Neutrophil (primary cell): ENCODE measurements around the gene MOV10.

Experiments used
- H3K27ac ChIP-seq: fragments of 200-600 bp; sonication (generic); 2 replicates; pipeline ENCODE4 v1.5.1; 2016; ENCODE audit warnings: mild to moderate bottlenecking, moderate library complexity
- H3K27me3 ChIP-seq: fragments of 200-600 bp; sonication (generic); 2 replicates; pipeline ENCODE4 v1.6.0; 2016; ENCODE audit warnings: mild to moderate bottlenecking
- H3K36me3 ChIP-seq: fragments of 200-600 bp; sonication (generic); 2 replicates; pipeline ENCODE4 v1.5.1; 2017
- H3K4me1 ChIP-seq, 2 experiments: fragments of 200-600 bp in 1 of 2; sonication (generic) in 1 of 2; 1 replicate in 1 of 2; 2 replicates in 1 of 2; pipeline versions ENCODE4 v1.5.1 to v1.6.1; 2013 to 2016; ENCODE audit warnings: low read depth in 1 of 2, low read length in 1 of 2, mild to moderate bottlenecking in 1 of 2, moderate library complexity in 1 of 2; ENCODE audit not compliant: control insufficient read depth in 1 of 2, insufficient read depth in 1 of 2
- H3K4me3 ChIP-seq, 2 experiments: fragments of 200-600 bp in 1 of 2; sonication (generic) in 1 of 2; 1 replicate in 1 of 2; 2 replicates in 1 of 2; pipeline ENCODE4 v1.5.1; 2013 to 2016; ENCODE audit warnings: low read depth in 1 of 2, low read length in 1 of 2, mild to moderate bottlenecking in 1 of 2, moderate library complexity in 1 of 2
- H3K9me3 ChIP-seq: fragments of 200-600 bp; sonication (generic); 2 replicates; pipeline ENCODE4 v1.5.1; 2016
- CTCF ChIP-seq: fragments of 200-600 bp; sonication (generic); IDR thresholded peaks from 2 replicates; pipeline ENCODE4 v1.5.1; 2016; ENCODE audit warnings: antibody characterized with exemption

MOV10 gene

GRCh38 chr1:112702420-112703261 is 28.2 kb downstream of the MOV10 start:
- Histone ChIP-seq H3K36me3 (no peaks in the 10 kb centered on the region), H3K4me1 (peaks cover 4 to 9% of the 10 kb centered on the region in 2 experiments), H3K4me3 (no peak overlapping the region), H3K9me3 (no peaks in the 10 kb centered on the region), H3K27ac (no peak overlapping the region), H3K27me3 (peaks cover 57% of the 10 kb centered on the region)
- no peak for TF ChIP-seq CTCF

GRCh38 chr1:112703706-112704105 is 29.2 kb downstream of the MOV10 start:
- Histone ChIP-seq H3K4me1 (peaks cover 4 to 9% of the 10 kb centered on the region in 2 experiments), H3K36me3 (no peaks in the 10 kb centered on the region), H3K27ac (no peak overlapping the region), H3K9me3 (no peaks in the 10 kb centered on the region), H3K27me3 (peaks cover 67% of the 10 kb centered on the region), H3K4me3 (no peak overlapping the region)
- no peak for TF ChIP-seq CTCF

GRCh38 chr1:112704391-112704933 is 30.0 kb downstream of the MOV10 start:
- no peaks in the 10 kb centered on the region for H3K9me3 ChIP-seq
- H3K27me3 ChIP-seq, result peaks cover 75% of the 10 kb centered on the region
- no peak overlapping the region for H3K4me3 ChIP-seq
- no peak overlapping the region for H3K27ac ChIP-seq
- no peak for TF ChIP-seq CTCF
- H3K4me1 ChIP-seq, result peaks cover 4 to 9% of the 10 kb centered on the region in 2 experiments
- no peaks in the 10 kb centered on the region for H3K36me3 ChIP-seq

GRCh38 chr1:112704934-112705627 is 30.6 kb downstream of the MOV10 start:
- H3K9me3 ChIP-seq, result no peaks in the 10 kb centered on the region
- no peak overlapping the region for H3K27ac ChIP-seq
- H3K27me3 ChIP-seq, result peaks cover 81% of the 10 kb centered on the region
- no peak for TF ChIP-seq CTCF
- H3K36me3 ChIP-seq, result no peaks in the 10 kb centered on the region
- no peak overlapping the region for H3K4me3 ChIP-seq
- peaks cover 4 to 9% of the 10 kb centered on the region in 2 experiments for H3K4me1 ChIP-seq

- H3K9me3 ChIP-seq, result no peaks in the 10 kb centered on the region
- peak within 1 kb of the TSS; percentile 59 to 63 for H3K4me3 ChIP-seq
- H3K27me3 ChIP-seq, result peaks cover 97% of the 10 kb centered on the region
- no peak within 1 kb of the TSS for H3K27ac ChIP-seq
- no peaks in the 10 kb centered on the region for H3K36me3 ChIP-seq
- TF ChIP-seq CTCF, result no peak
- peaks cover 4 to 9% of the 10 kb centered on the region in 2 experiments for H3K4me1 ChIP-seq
These were observed 32.2 kb downstream of the MOV10 start, which contains the start of gene RHOC for GRCh38 chr1:112706505-112707220. RHOC (minus strand) TSS chr1:112707127; CDS start chr1:112703799, 3,328 bp downstream.
